CD14-positive monocyte (primary cell): ENCODE measurements around the gene C16orf54. TPM values are rescaled to one million over a fixed set of nuclear protein-coding genes. Genes with fewer than 3 reads are reported as not detected.

ENCODE experiments used
- DNase-seq, 3 donors: peaks; one replicate each; pipeline ENCODE4 v3.0.0-alpha.2; 2011 to 2022
- H2AFZ ChIP-seq: 2 replicates; pipeline ENCODE4 v1.6.0; 2012; ENCODE audit warnings: mild to moderate bottlenecking, low read depth, low read length, inconsistent platforms; ENCODE audit not compliant: insufficient read depth, poor library complexity, severe bottlenecking
- H3K27ac ChIP-seq, 2 donors: 1 replicate in 1 of 2; 2 replicates in 1 of 2; pipeline ENCODE4 v1.5.1; 2012 to 2013; ENCODE audit warnings: low read length in 2 of 2, control low read depth in 1 of 2, inconsistent platforms in 1 of 2, low read depth in 1 of 2, mild to moderate bottlenecking in 1 of 2
- H3K27me3 ChIP-seq, 2 donors: one replicate each; pipeline versions ENCODE4 v1.6.0 to v1.6.1; 2011 to 2013; ENCODE audit warnings: low read length in 2 of 2; ENCODE audit not compliant: control insufficient read depth in 2 of 2, insufficient read depth in 2 of 2
- H3K36me3 ChIP-seq, 2 donors: replicated peaks in 1 of 2; 1 replicate in 1 of 2; 2 replicates in 1 of 2; pipeline versions ENCODE4 v1.5.1 to v1.6.1; 2012 to 2013; ENCODE audit warnings: low read length in 2 of 2, control low read depth in 1 of 2, inconsistent platforms in 1 of 2, mild to moderate bottlenecking in 1 of 2; ENCODE audit not compliant: insufficient read depth in 2 of 2, control insufficient read depth in 1 of 2
- H3K4me1 ChIP-seq, 2 donors: 1 replicate in 1 of 2; 2 replicates in 1 of 2; pipeline versions ENCODE4 v1.5.1 to v1.6.1; 2012 to 2013; ENCODE audit warnings: low read length in 2 of 2, control low read depth in 1 of 2, inconsistent platforms in 1 of 2, mild to moderate bottlenecking in 1 of 2, moderate library complexity in 1 of 2; ENCODE audit not compliant: insufficient read depth in 2 of 2, control insufficient read depth in 1 of 2
- H3K4me2 ChIP-seq: replicated peaks from 2 replicates; pipeline ENCODE3; 2012; ENCODE audit warnings: low read length, moderate library complexity, mild to moderate bottlenecking; ENCODE audit not compliant: poor library complexity, severe bottlenecking; ENCODE audit errors: extremely low read depth
- H3K4me3 ChIP-seq, 3 experiments: fragments of 200-600 bp in 1 of 3; sonication (generic) in 1 of 3; replicated peaks in 1 of 3; 1 replicate in 2 of 3; 2 replicates in 1 of 3; pipeline ENCODE4 v1.5.1; 2011 to 2013; ENCODE audit warnings: low read length in 3 of 3, mild to moderate bottlenecking in 3 of 3, control low read depth in 2 of 3, low read depth in 2 of 3, inconsistent platforms in 1 of 3, moderate library complexity in 1 of 3
- H3K79me2 ChIP-seq: 2 replicates; pipeline ENCODE4 v1.6.0; 2012; ENCODE audit warnings: mild to moderate bottlenecking, control low read depth, inconsistent platforms, low read length, moderate library complexity; ENCODE audit not compliant: insufficient read depth
- H3K9ac ChIP-seq: 2 replicates; pipeline ENCODE4 v1.6.0; 2017; ENCODE audit warnings: low read length, mild to moderate bottlenecking; ENCODE audit not compliant: insufficient read depth, poor library complexity, severe bottlenecking
- H3K9me3 ChIP-seq, 2 donors: replicated peaks in 1 of 2; 1 replicate in 1 of 2; 2 replicates in 1 of 2; pipeline versions ENCODE4 v1.5.1 to v1.6.1; 2012 to 2013; ENCODE audit warnings: low read length in 2 of 2, control low read depth in 1 of 2; ENCODE audit not compliant: control insufficient read depth in 1 of 2, insufficient read depth in 1 of 2
- H4K20me1 ChIP-seq: 2 replicates; pipeline ENCODE4 v1.6.0; 2012; ENCODE audit warnings: mild to moderate bottlenecking, low read length, control low read depth, moderate library complexity; ENCODE audit not compliant: insufficient read depth
- H3K27ac Mint-ChIP-seq, 7 donors: one replicate each; pipeline ENCODE4 v1.8.0; 2020; ENCODE audit warnings: mild to moderate bottlenecking in 7 of 7, mixed read lengths in 7 of 7, moderate library complexity in 6 of 7, inconsistent platforms in 2 of 7
- H3K27me3 Mint-ChIP-seq, 3 donors: one replicate each; pipeline ENCODE4 v1.8.0; 2021 to 2022; ENCODE audit warnings: low read depth in 3 of 3, mild to moderate bottlenecking in 3 of 3, mixed read lengths in 3 of 3, moderate library complexity in 3 of 3, inconsistent platforms in 1 of 3
- H3K36me3 Mint-ChIP-seq, 2 donors: one replicate each; pipeline ENCODE4 v1.8.0; 2020; ENCODE audit warnings: mixed read lengths in 2 of 2, inconsistent platforms in 1 of 2, mild to moderate bottlenecking in 1 of 2
- H3K4me1 Mint-ChIP-seq: one replicate; pipeline ENCODE4 v1.8.0; 2020; ENCODE audit warnings: mild to moderate bottlenecking, mixed read lengths
- H3K4me3 Mint-ChIP-seq, 2 donors: one replicate each; pipeline ENCODE4 v1.8.0; 2020; ENCODE audit warnings: mild to moderate bottlenecking in 2 of 2, mixed read lengths in 2 of 2, moderate library complexity in 1 of 2
- H3K9me3 Mint-ChIP-seq, 7 donors: one replicate each; pipeline ENCODE4 v1.8.0; 2020 to 2022; ENCODE audit warnings: mixed read lengths in 7 of 7, mild to moderate bottlenecking in 6 of 7, moderate library complexity in 6 of 7, inconsistent platforms in 2 of 7
- WGBS: methylation state at CpG from one replicate; pipeline ENCODE4 v1.1.5; 2013; ENCODE audit warnings: missing lambda C conversion rate; ENCODE audit not compliant: insufficient coverage; 5-methylcytosine and 5-hydroxymethylcytosine counted together
- intact Hi-C, 2 donors: fragments of 100-400 bp; cut with micrococcal nuclease; formaldehyde crosslinking; loops; one replicate each; pipeline versions ENCODE4 v1.15.0 to v1.15.1; 2023
- polyA plus RNA-seq, 3 donors: library from polyadenylated mRNA; depleted of rRNA in 1 of 3; unstranded in 2 of 3; stranded (reverse) in 1 of 3; fragments of 300-500 nt in 2 of 3; fragments of >200 nt in 1 of 3; fragmentation: Illumina TruSeq in 2 of 3; gene quantifications; 1 replicate in 2 of 3; 2 replicates in 1 of 3; pipeline ENCODE4 v1.2.3, GENCODE V29; 2012 to 2021
- TF ChIP-seq, protein P1 (sequence below): fragments of 200-600 bp; IDR thresholded peaks from one replicate; pipeline ENCODE4 v1.8.0; 2022; ENCODE audit warnings: antibody characterized with exemption, mild to moderate bottlenecking

The C16orf54 gene
- polyA plus RNA-seq, 3 donors: 24.6 to 32.0 (median 29.2) TPM

DNA sequence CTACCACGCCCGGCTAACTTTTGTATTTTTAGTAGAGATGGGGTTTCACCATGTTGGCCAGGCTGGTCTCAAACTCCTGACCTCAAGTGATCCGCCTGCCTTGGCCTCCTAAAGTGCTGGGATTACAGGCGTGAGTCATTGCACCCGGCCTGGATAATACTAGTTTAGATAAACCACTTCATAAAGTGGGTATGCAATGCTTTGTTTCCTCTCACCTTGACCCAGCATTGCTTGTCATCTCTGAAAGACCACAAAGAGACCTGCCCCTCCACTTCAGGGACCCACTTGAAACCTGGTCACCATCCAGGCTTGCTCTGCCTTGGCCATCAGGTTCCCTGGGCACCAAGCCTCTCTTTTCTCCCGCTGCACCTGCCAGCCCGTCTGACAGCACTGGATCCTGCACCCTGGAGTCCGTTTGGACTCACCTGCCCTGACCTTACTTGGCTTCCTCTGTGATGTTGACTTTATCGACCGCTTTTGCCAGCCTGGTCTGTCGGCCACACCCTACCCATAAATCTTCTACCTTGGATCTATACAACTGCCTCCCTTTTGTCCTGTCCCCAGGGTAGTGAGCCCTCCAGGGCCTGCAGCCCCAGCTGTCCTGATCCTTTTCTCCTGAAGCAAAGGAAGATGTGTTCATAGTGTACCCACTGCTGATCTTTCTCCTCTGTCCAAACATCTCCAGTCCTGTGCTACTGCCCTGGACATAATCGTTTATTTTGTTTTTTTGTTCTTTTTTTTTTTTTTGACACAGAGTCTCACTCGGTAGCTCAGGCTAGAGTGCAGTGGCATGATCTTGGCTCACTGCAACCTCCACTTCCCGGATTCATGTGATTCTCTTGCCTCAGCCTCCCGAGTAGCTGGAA is 19.6 kb upstream of the C16orf54 start:
- H3K4me1 Mint-ChIP-seq: peaks cover 10% of the 10 kb centered on the region
- no peak overlapping the region for H3K4me3 Mint-ChIP-seq
- H3K4me3 ChIP-seq: no peak overlapping the region
- peaks cover 0 to 9% (median 0%) of the 10 kb centered on the region in 3 donors for H3K27me3 Mint-ChIP-seq
- no peak for DNase-seq
- no peaks in the 10 kb centered on the region for H3K9me3 ChIP-seq
- intact Hi-C loops: loop anchor here in 1 of 2 donors (10.0 kb wide), 1 partner anchor 51 kb away; no protein-coding TSS in a partner anchor
- no peaks in the 10 kb centered on the region for H3K9me3 Mint-ChIP-seq
- H3K27ac Mint-ChIP-seq: peak overlapping the region in 1 of 7 donors; percentile 86
- H3K36me3 ChIP-seq: no peaks in the 10 kb centered on the region
- no peak overlapping the region for H3K27ac ChIP-seq
- H2AFZ ChIP-seq: no peak overlapping the region
- peaks cover 5 to 7% of the 10 kb centered on the region in 2 donors for H3K4me1 ChIP-seq
- no peak overlapping the region for H3K4me2 ChIP-seq
- no peaks in the 10 kb centered on the region for H3K79me2 ChIP-seq
- no peaks in the 10 kb centered on the region for H3K36me3 Mint-ChIP-seq
- H3K9ac ChIP-seq: no peak overlapping the region
- WGBS: 85% methylated on average over 9 of the region's 15 CpGs
- no peaks in the 10 kb centered on the region for H3K27me3 ChIP-seq
- TF ChIP-seq, protein P1, sequence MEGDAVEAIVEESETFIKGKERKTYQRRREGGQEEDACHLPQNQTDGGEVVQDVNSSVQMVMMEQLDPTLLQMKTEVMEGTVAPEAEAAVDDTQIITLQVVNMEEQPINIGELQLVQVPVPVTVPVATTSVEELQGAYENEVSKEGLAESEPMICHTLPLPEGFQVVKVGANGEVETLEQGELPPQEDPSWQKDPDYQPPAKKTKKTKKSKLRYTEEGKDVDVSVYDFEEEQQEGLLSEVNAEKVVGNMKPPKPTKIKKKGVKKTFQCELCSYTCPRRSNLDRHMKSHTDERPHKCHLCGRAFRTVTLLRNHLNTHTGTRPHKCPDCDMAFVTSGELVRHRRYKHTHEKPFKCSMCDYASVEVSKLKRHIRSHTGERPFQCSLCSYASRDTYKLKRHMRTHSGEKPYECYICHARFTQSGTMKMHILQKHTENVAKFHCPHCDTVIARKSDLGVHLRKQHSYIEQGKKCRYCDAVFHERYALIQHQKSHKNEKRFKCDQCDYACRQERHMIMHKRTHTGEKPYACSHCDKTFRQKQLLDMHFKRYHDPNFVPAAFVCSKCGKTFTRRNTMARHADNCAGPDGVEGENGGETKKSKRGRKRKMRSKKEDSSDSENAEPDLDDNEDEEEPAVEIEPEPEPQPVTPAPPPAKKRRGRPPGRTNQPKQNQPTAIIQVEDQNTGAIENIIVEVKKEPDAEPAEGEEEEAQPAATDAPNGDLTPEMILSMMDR: no peak
- no peaks in the 10 kb centered on the region for H4K20me1 ChIP-seq

DNA sequence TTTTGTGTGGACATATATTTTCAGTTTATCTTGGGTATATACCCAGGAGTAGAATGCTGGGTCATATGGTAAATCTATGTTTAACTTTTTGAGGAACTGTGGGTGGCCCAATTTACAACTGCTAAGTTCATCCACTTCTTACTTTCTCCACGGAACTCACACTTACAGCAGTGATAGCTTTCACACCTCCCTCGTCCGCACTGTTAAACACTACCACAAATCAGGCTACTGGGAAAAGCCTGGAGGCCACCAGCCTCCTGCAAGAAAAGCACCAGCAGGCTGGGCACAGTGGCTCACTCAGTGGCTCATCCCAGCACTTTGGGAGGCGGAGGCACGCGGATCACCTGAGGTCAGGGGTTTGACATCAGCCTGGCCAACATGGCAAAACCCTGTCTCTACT is 17.5 kb upstream of the C16orf54 start:
- Histone ChIP-seq H3K9ac (no peak overlapping the region), H3K9me3 (no peaks in the 10 kb centered on the region), H3K79me2 (no peaks in the 10 kb centered on the region), H3K4me2 (no peak overlapping the region), H3K36me3 (no peaks in the 10 kb centered on the region), H4K20me1 (no peaks in the 10 kb centered on the region), H3K27me3 (no peaks in the 10 kb centered on the region), H3K27ac (no peak overlapping the region), H3K4me3 (no peak overlapping the region), H3K4me1 (peaks cover 5% of the 10 kb centered on the region in 2 donors), H2AFZ (no peak overlapping the region)
- Mint-ChIP-seq H3K4me3 (no peak overlapping the region), H3K36me3 (no peaks in the 10 kb centered on the region), H3K4me1 (peaks cover 9% of the 10 kb centered on the region), H3K27ac (no peak overlapping the region), H3K9me3 (no peaks in the 10 kb centered on the region), H3K27me3 (peaks cover 0 to 9% (median 0%) of the 10 kb centered on the region in 3 donors)
- TF ChIP-seq, protein P1: no peak
- DNase-seq: no peak
- intact Hi-C loops: loop anchor here in 1 of 2 donors (10.0 kb wide), 1 partner anchor 49 kb away; no protein-coding TSS in a partner anchor
- WGBS: 92% methylated on average over 4 of the region's 6 CpGs
